ENCODE results near the gene NFILZ. TPM values are rescaled to one million over a fixed set of nuclear protein-coding genes. Genes with fewer than 3 reads are reported as not detected.

Gene NFILZ
- total RNA-seq, 4 donors from 2014 or later: not detected

- 50 to 60% methylated on average over 1 to 2 of the region's 6 CpGs for WGBS, 2 donors (ENCODE audit: low coverage in 1 of 2)
Observed at GRCh38 chr19:8673276-8673891, 43.0 kb downstream of the NFILZ start.

GRCh38 chr19:8675066-8675465, 44.6 kb downstream of the NFILZ start:
- Histone ChIP-seq H3K27me3 (peaks cover 56% of the 10 kb centered on the region), H3K27ac (no peak overlapping the region), H3K36me3 (no peaks in the 10 kb centered on the region), H3K4me1 (no peaks in the 10 kb centered on the region), H3K9me3 (no peaks in the 10 kb centered on the region), H3K4me3 (no peak overlapping the region)
- ATAC-seq: no peak
- WGBS, 2 donors (ENCODE audit: low coverage in 1 of 2): 59 to 73% methylated on average over 3 of the region's 3 CpGs
- TF ChIP-seq POLR2AphosphoS5 (IDR thresholded peaks at IDR 0.05): no peak
- TF ChIP-seq POLR2A (IDR thresholded peaks at IDR 0.05): no peak
- TF ChIP-seq CTCF (IDR thresholded peaks at IDR 0.05): no peak
- TF ChIP-seq EP300 (IDR thresholded peaks at IDR 0.05): no peak

More at GRCh38 chr19:8673276-8673891, 43.0 kb downstream of the NFILZ start:
- TF ChIP-seq CTCF (IDR thresholded peaks at IDR 0.05): no peak
- TF ChIP-seq POLR2AphosphoS5 (IDR thresholded peaks at IDR 0.05): no peak
- TF ChIP-seq POLR2A (IDR thresholded peaks at IDR 0.05): no peak
- no peak for TF ChIP-seq EP300 (IDR thresholded peaks at IDR 0.05)
- H3K27ac ChIP-seq: no peak overlapping the region
- H3K27me3 ChIP-seq: peaks cover 58% of the 10 kb centered on the region
- no peak for ATAC-seq
- peaks cover 0 to 5% (median 0%) of the 10 kb centered on the region in 3 donors for H3K9me3 ChIP-seq
- no peak overlapping the region for H3K4me3 ChIP-seq
- H3K36me3 ChIP-seq: no peaks in the 10 kb centered on the region
- H3K4me1 ChIP-seq: no peaks in the 10 kb centered on the region

GRCh38 chr19:8678244-8678807, 47.9 kb downstream of the NFILZ start:
- peaks cover 0 to 16% (median 0%) of the 10 kb centered on the region in 3 donors for H3K9me3 ChIP-seq
- no peak for ATAC-seq
- TF ChIP-seq CTCF (IDR thresholded peaks at IDR 0.05): no peak
- no peak for TF ChIP-seq POLR2AphosphoS5 (IDR thresholded peaks at IDR 0.05)
- no peak for TF ChIP-seq EP300 (IDR thresholded peaks at IDR 0.05)
- no peak for TF ChIP-seq POLR2A (IDR thresholded peaks at IDR 0.05)

More at GRCh38 chr19:8678244-8678807, 47.9 kb downstream of the NFILZ start:
- Histone ChIP-seq H3K4me1 (no peaks in the 10 kb centered on the region), H3K27me3 (peaks cover 51% of the 10 kb centered on the region), H3K27ac (no peak overlapping the region), H3K4me3 (no peak overlapping the region), H3K36me3 (no peaks in the 10 kb centered on the region)

Other genes with a start within 250 kb of the NFILZ start
- gene RAB11B, start 240.3 kb upstream of the NFILZ start, total RNA-seq: 10 to 100 TPM; 28.6 to 71.8 (median 36.1) TPM
- gene MARCHF2, start 217.3 kb upstream of the NFILZ start, total RNA-seq: 100 to 1,000 TPM; 125 to 330 (median 237) TPM
- 100 to 1,000 TPM in 2 of 4 donors, 10 to 100 TPM in 2; 75.1 to 120 (median 101) TPM for gene HNRNPM, start 185.7 kb upstream of the NFILZ start, total RNA-seq
- gene PRAM1, start 128.0 kb upstream of the NFILZ start, total RNA-seq: 1 to 10 TPM in 1 of 4 donors, under 1 TPM in 3; 0.23 to 1.2 (median 0.45) TPM
- 10 to 100 TPM in 2 of 4 donors, 1 to 10 TPM in 2; 3.6 to 18.9 (median 10.3) TPM for gene ZNF414, start 116.5 kb upstream of the NFILZ start, total RNA-seq
- 10 to 100 TPM in 2 of 4 donors, 1 to 10 TPM in 2; 5.4 to 41.5 (median 10.3) TPM for gene MYO1F, start 53.2 kb upstream of the NFILZ start, total RNA-seq
- gene ADAMTS10, start 19.9 kb upstream of the NFILZ start, total RNA-seq: 10 to 100 TPM; 15.7 to 45.3 (median 22.8) TPM
- not detected for gene ACTL9, start 68.2 kb downstream of the NFILZ start, total RNA-seq
- not detected for gene OR2Z1, start 91.0 kb downstream of the NFILZ start, total RNA-seq
- gene ZNF558, start 201.7 kb downstream of the NFILZ start, total RNA-seq: 10 to 100 TPM; 31.0 to 70.5 (median 50.0) TPM
- gene MBD3L1, start 201.7 kb downstream of the NFILZ start, total RNA-seq: not detected